WERI-Rb-1 (cell line): ENCODE results near the gene PLCG2.

Experiments used
- DNase-seq: peaks from one replicate; pipeline ENCODE4 v3.0.0-alpha.2; 2020
- H3K27ac ChIP-seq: fragments of 250-450 bp; sonication (Bioruptor Pico); 2 replicates; pipeline ENCODE4 v1.5.1; 2020; ENCODE audit warnings: mild to moderate bottlenecking, moderate library complexity
- H3K27me3 ChIP-seq: fragments of 250-450 bp; sonication (Bioruptor Pico); 2 replicates; pipeline ENCODE4 v1.5.1; 2021; ENCODE audit warnings: mild to moderate bottlenecking, low read depth, moderate library complexity; ENCODE audit not compliant: insufficient read depth, severe bottlenecking
- H3K36me3 ChIP-seq: fragments of 250-450 bp; sonication (Bioruptor Pico); 2 replicates; pipeline ENCODE4 v1.5.1; 2020; ENCODE audit warnings: mild to moderate bottlenecking, moderate library complexity
- H3K4me3 ChIP-seq: 2 replicates; pipeline ENCODE4 v1.5.1; 2011; ENCODE audit warnings: low read depth, mild to moderate bottlenecking, control low read depth, low read length
- H3K9me3 ChIP-seq: fragments of 250-450 bp; sonication (Bioruptor Pico); 2 replicates; pipeline ENCODE4 v1.5.1; 2021; ENCODE audit warnings: mild to moderate bottlenecking, moderate library complexity; ENCODE audit not compliant: severe bottlenecking
- TF ChIP-seq, protein P1 (sequence below): IDR thresholded peaks from 2 replicates; pipeline ENCODE4 v1.5.1; 2011; ENCODE audit warnings: low read depth, mild to moderate bottlenecking, control low read depth, inconsistent platforms, low read length

The PLCG2 gene

DNA sequence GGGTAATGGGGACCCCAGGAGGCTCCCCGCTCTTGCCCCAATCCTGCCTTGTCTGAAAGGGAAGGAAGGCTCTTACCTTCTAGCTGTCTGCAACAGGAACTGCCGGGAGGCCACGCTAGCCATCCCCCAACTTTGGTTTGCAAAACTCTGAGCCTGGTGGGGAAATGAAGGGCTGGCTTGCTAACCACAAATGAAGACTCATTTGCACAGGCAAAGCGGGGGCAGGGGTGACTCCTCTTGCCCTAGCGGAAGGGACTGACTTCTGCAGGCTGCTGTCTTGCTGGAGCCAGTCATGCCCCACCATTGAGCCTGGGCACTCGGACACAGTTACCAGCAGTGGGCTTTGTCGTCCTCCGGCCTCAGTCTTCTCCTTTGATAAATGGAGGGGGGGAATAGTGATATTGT, 52.6 kb downstream of the PLCG2 start:
- Histone ChIP-seq H3K36me3 (no peaks in the 10 kb centered on the region), H3K27ac (no peak overlapping the region), H3K4me3 (no peak overlapping the region), H3K9me3 (no peaks in the 10 kb centered on the region), H3K27me3 (no peaks in the 10 kb centered on the region)
- DNase-seq: no peak
- TF ChIP-seq, protein P1, sequence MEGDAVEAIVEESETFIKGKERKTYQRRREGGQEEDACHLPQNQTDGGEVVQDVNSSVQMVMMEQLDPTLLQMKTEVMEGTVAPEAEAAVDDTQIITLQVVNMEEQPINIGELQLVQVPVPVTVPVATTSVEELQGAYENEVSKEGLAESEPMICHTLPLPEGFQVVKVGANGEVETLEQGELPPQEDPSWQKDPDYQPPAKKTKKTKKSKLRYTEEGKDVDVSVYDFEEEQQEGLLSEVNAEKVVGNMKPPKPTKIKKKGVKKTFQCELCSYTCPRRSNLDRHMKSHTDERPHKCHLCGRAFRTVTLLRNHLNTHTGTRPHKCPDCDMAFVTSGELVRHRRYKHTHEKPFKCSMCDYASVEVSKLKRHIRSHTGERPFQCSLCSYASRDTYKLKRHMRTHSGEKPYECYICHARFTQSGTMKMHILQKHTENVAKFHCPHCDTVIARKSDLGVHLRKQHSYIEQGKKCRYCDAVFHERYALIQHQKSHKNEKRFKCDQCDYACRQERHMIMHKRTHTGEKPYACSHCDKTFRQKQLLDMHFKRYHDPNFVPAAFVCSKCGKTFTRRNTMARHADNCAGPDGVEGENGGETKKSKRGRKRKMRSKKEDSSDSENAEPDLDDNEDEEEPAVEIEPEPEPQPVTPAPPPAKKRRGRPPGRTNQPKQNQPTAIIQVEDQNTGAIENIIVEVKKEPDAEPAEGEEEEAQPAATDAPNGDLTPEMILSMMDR: no peak

DNA sequence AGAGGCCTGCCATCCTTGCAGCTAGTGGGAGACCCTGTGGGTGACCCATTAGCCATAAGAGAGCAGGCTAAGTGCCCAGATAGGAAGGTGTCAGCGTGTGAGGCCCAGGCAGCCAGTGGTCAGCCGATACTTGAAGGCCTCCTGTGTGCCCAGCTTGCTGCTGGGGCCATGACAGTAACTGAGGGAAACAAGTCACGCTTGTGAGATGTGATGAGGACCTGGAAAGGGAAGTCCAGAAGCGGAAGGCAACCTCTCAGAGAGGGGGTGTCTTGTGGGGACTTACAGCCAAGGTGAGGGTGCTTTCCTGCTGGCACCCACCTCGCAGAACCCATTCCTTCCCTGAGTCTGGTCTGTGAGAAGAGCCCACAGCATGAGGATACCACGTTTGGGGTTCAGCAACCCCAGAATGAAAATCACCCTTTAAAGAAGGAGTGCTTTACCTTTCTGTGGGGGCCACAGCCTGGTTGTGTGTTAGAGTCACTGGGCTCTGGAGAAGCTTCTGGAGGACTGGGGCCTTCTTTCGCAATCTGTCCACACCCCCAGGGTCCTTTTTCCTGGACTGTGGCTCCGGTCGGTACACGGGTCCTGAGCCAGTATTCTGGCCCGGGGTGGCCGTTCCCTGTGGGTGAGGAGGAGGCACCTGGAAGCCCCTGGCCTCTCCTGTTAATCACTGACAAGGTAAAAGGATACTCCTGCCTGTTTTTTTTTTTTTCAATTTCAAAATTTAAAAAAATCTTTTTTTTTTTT, 53.9 kb downstream of the PLCG2 start:
- no peaks in the 10 kb centered on the region for H3K27me3 ChIP-seq
- TF ChIP-seq, protein P1: no peak
- H3K4me3 ChIP-seq: no peak overlapping the region
- no peak overlapping the region for H3K27ac ChIP-seq
- no peak for DNase-seq
- no peaks in the 10 kb centered on the region for H3K36me3 ChIP-seq
- no peaks in the 10 kb centered on the region for H3K9me3 ChIP-seq

DNA sequence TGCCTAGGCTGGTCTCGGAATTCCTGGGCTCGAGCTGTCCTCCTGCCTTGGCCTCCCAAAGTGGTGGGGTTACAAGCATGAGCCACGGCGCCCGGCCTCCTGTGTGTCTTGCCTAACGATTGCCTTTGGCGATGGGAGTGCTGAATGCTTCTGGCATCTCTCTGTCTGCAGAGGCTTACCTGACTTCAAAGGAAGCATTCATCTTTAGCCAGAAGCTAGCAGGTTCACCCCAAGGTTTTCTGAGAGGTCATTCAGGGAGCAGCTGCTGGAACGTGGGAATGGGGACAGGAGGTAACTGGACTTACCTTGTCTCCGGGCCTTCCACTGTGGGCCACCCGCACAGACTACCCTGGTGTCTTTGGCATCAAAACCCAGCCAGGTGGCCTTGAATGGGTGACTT, 54.7 kb downstream of the PLCG2 start:
- Histone ChIP-seq H3K27me3 (no peaks in the 10 kb centered on the region), H3K9me3 (no peaks in the 10 kb centered on the region), H3K27ac (no peak overlapping the region), H3K4me3 (no peak overlapping the region), H3K36me3 (no peaks in the 10 kb centered on the region)
- TF ChIP-seq, protein P1: no peak
- no peak for DNase-seq

DNA sequence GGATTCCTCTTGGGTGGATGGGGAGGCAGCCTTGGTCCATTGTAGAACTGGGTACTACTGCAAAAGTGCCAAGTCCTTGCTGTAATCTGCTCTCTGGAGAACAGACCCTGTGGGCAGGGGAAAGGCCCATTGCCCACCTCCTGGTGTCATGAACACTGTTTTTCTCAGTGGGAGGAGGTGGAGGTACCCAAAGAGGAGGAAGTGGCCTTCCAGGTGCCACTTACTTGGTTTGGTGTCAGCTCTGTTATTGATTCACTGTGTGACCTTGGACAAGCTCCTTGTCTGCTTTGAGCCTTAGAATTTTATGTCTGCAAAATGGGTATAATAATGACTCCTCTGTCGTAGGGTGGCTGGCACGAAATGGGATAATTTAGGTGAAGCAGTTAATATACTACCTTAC, 55.8 kb downstream of the PLCG2 start:
- Histone ChIP-seq H3K27me3 (no peaks in the 10 kb centered on the region), H3K9me3 (no peaks in the 10 kb centered on the region), H3K4me3 (no peak overlapping the region), H3K27ac (no peak overlapping the region), H3K36me3 (no peaks in the 10 kb centered on the region)
- TF ChIP-seq, protein P1: no peak
- DNase-seq: no peak

DNA sequence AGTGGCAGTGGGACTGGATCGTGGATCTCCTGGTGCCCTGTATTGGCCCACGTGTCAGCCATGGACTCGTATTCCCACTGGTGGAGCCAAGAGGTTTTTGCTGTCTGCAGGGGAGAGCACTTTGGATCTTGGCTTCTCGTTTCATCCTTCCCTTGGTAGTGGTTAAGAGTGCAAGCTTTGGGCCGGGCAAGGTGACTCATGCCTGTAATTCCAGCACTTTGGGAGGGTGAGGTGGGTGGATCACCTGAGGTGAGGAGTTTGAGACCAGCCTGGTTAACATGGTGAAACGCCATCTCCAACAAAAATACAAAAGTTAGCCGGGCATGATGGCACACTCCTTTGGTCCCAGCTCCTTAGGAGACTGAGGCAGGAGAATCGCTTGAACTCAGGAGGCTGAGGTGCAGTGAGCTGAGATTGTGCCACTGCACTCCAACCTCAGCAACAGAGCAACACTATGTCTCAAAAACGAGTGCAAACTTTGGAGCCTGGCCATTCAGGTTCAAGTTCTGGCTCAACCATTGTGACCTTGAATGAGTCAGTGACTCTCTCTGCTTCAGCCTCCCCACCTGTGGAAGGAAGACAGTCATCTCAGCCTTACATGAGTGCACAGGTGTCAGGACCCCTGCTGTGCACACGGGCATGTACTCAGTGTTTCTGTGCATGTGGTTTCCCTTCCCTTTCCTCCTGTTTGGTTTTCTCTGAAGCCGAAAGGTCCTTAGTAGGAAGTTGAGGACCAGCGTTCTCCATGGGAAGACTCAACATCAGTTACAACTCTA, 57.4 kb downstream of the PLCG2 start:
- Histone ChIP-seq H3K9me3 (no peaks in the 10 kb centered on the region), H3K27ac (no peak overlapping the region), H3K4me3 (no peak overlapping the region), H3K27me3 (no peaks in the 10 kb centered on the region), H3K36me3 (no peaks in the 10 kb centered on the region)
- DNase-seq: no peak
- TF ChIP-seq, protein P1: no peak
